HL-60 (cell line): ENCODE measurements around the gene NHSL1.

Experiments used
- CTCF ChIP-seq: IDR thresholded peaks from one replicate; pipeline ENCODE4 v1.5.1; 2011; ENCODE audit warnings: low read length, control low read depth, inconsistent platforms; ENCODE audit not compliant: insufficient read depth
- GABPA ChIP-seq: IDR thresholded peaks from 2 replicates; pipeline ENCODE4 v1.6.1; 2012; ENCODE audit warnings: low read depth
- POLR2AphosphoS5 ChIP-seq: IDR thresholded peaks from 2 replicates; pipeline ENCODE4 v1.6.1; 2012; ENCODE audit warnings: low read depth
- REST ChIP-seq: IDR thresholded peaks from 2 replicates; pipeline ENCODE4 v1.6.1; 2012; ENCODE audit warnings: low read depth; ENCODE audit not compliant: insufficient replicate concordance
- SPI1 ChIP-seq: IDR thresholded peaks from 2 replicates; pipeline ENCODE4 v1.6.1; 2012; ENCODE audit warnings: low read depth, mild to moderate bottlenecking, borderline replicate concordance

- TF ChIP-seq POLR2AphosphoS5: no peak
- no peak for TF ChIP-seq CTCF
- TF ChIP-seq REST: no peak
- no peak for TF ChIP-seq SPI1
- TF ChIP-seq GABPA: no peak
Measured at GRCh38 chr6:138492113-138492512, 7.2 kb downstream of the NHSL1 start.
